ENCODE measurements around the gene IDH2.

GRCh38 chr15:90101969-90102890 is at the start of gene IDH2:
- TF ChIP-seq, protein P1, sequence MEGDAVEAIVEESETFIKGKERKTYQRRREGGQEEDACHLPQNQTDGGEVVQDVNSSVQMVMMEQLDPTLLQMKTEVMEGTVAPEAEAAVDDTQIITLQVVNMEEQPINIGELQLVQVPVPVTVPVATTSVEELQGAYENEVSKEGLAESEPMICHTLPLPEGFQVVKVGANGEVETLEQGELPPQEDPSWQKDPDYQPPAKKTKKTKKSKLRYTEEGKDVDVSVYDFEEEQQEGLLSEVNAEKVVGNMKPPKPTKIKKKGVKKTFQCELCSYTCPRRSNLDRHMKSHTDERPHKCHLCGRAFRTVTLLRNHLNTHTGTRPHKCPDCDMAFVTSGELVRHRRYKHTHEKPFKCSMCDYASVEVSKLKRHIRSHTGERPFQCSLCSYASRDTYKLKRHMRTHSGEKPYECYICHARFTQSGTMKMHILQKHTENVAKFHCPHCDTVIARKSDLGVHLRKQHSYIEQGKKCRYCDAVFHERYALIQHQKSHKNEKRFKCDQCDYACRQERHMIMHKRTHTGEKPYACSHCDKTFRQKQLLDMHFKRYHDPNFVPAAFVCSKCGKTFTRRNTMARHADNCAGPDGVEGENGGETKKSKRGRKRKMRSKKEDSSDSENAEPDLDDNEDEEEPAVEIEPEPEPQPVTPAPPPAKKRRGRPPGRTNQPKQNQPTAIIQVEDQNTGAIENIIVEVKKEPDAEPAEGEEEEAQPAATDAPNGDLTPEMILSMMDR (IDR thresholded peaks at IDR 0.05): peak in 2 of 5 experiments; percentile 24 to 31
- TF ChIP-seq EP300 (IDR thresholded peaks at IDR 0.05; ENCODE audit: low read depth) (no peak), POLR2A (IDR thresholded peaks at IDR 0.05) (peak; percentile 79)

All from transverse colon (tissue), 3 donors.